ENCODE measurements around the gene ARPC4. TPM values are rescaled to one million over a fixed set of nuclear protein-coding genes. Genes with fewer than 3 reads are reported as not detected.

ARPC4 gene
- total and polyA plus RNA-seq, 7 experiments from 2014 or later, result 128 to 273 (median 183) TPM

DNA sequence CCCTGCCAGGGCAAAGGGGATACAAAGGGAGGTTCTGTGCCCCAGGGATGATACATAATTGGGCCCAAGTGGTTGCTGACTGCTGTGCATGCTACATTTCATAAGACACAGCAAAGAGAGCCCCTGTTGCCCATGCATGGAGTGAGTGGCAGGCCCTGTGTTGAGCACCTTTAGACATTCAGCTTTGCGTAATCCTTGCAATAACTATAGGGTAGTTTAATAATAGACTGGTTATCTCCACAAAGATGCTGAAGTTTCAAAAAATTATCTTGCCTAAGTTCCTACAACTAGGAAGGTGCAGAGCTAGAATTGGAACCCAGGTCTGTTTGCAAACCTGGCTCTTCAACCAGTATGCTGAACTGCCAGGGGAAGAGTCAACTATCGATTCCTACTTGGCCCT, 44.9 kb upstream of the ARPC4 start:
- peak overlapping the region in 3 of 9 donors; percentile 49 to 94 (median 71) for H3K27ac Mint-ChIP-seq
- Histone ChIP-seq H3K27ac (ENCODE audit: low read depth, low read length) (no peak overlapping the region), H3K9me3 (ENCODE audit: control insufficient read depth in 2 of 3, low read length in 3 of 3) (no peaks in the 10 kb centered on the region), H3K36me3 (ENCODE audit: control insufficient read depth in 2 of 3, insufficient read depth in 3 of 3, low read length in 3 of 3) (peaks cover 19 to 62% (median 20%) of the 10 kb centered on the region in 3 experiments), H3K4me1 (ENCODE audit: control insufficient read depth in 2 of 2, insufficient read depth in 2 of 2, low read length in 2 of 2) (peaks cover 13 to 22% of the 10 kb centered on the region in 2 donors), H3K4me3 (ENCODE audit: low read length) (no peak overlapping the region), H3K27me3 (ENCODE audit: control insufficient read depth in 2 of 2, insufficient read depth in 2 of 2, low read length in 2 of 2) (no peaks in the 10 kb centered on the region)
- CTCF ChIA-PET, result no interaction called here
- H3K4me3 Mint-ChIP-seq, result peak overlapping the region in 4 of 10 donors; percentile 17 to 96 (median 58)
- POLR2A ChIA-PET, result no interaction called here
- intact Hi-C loops (cut with micrococcal nuclease), result no loop called here
- peaks cover 0 to 44% (median 17%) of the 10 kb centered on the region in 5 donors for H3K36me3 Mint-ChIP-seq
- DNase-seq (no peak), ATAC-seq (no peak)
- peaks cover 0 to 2% (median 0%) of the 10 kb centered on the region in 11 donors for H3K9me3 Mint-ChIP-seq
- no peaks in the 10 kb centered on the region for H3K27me3 Mint-ChIP-seq
- H3K4me1 Mint-ChIP-seq, result peaks cover 20 to 43% (median 33%) of the 10 kb centered on the region in 7 donors

DNA sequence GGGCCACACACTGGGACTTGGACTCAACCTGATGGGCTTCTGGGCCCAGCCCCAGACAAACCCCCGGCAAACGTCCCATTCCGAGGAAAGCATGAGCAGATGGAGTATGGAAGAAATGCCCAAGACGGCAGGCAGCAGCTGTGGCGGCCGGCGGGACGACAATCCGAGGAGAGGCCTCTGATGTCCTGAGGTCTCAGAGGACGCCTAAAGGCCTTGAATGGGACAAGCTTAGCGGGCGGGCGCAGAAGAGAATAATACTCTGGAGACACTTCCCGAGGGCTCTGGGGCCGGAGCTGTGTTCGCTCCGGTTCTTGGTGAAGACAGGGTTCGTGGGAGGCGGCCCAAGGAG, 43.6 kb upstream of the ARPC4 start:
- Histone ChIP-seq H3K4me3 (ENCODE audit: low read length) (peak overlapping the region; percentile 84), H3K27ac (ENCODE audit: low read depth, low read length) (peak overlapping the region; percentile 73), H3K27me3 (ENCODE audit: control insufficient read depth in 2 of 2, insufficient read depth in 2 of 2, low read length in 2 of 2) (no peaks in the 10 kb centered on the region), H3K9me3 (ENCODE audit: control insufficient read depth in 2 of 3, low read length in 3 of 3) (no peaks in the 10 kb centered on the region), H3K4me1 (ENCODE audit: control insufficient read depth in 2 of 2, insufficient read depth in 2 of 2, low read length in 2 of 2) (peaks cover 13 to 22% of the 10 kb centered on the region in 2 donors), H3K36me3 (ENCODE audit: control insufficient read depth in 2 of 3, insufficient read depth in 3 of 3, low read length in 3 of 3) (peaks cover 19 to 53% (median 20%) of the 10 kb centered on the region in 3 experiments)
- no peak for ATAC-seq
- Mint-ChIP-seq H3K27ac (peak overlapping the region; percentile 86 to 96 (median 93)), H3K27me3 (no peaks in the 10 kb centered on the region), H3K4me3 (peak overlapping the region; percentile 93 to 98 (median 96)), H3K4me1 (peaks cover 27 to 51% (median 41%) of the 10 kb centered on the region in 7 donors), H3K36me3 (peaks cover 0 to 36% (median 23%) of the 10 kb centered on the region in 5 donors), H3K9me3 (peaks cover 0 to 2% (median 0%) of the 10 kb centered on the region in 11 donors)
- POLR2A ChIA-PET, result interaction anchor here (1.0 to 3.2 kb wide), 12 partner anchors 12 to 572 kb away, joined by 3 to 33 read pairs (median 4); partner anchors contain the start of genes ARPC4, BRPF1, MTMR14 and SEC13
- CTCF ChIA-PET, result interaction anchor here (0.8 to 1.8 kb wide), 2 partner anchors 17 to 22 kb away, joined by 3 to 7 read pairs; no protein-coding TSS in a partner anchor
- intact Hi-C loops (cut with micrococcal nuclease), result loop anchor here (1.0 kb wide), 5 partner anchors 18 to 366 kb away; partner anchors contain the start of genes BRPF1 (in 2 of the 2), BRK1 (in 1 of the 2), MTMR14 (in 1 of the 2) and RPUSD3 (in 1 of the 2)
- no peak for DNase-seq

GRCh38 chr3:9749645-9750555, 43.0 kb upstream of the ARPC4 start, which contains the start of gene OGG1:
OGG1 (plus strand) TSS chr3:9749952; CDS start chr3:9750287, 335 bp downstream.
- DNase-seq, result peak; percentile 77 to 95 (median 94)
- peaks cover 16 to 52% (median 17%) of the 10 kb centered on the region in 3 experiments for H3K36me3 ChIP-seq (ENCODE audit: control insufficient read depth in 2 of 3, insufficient read depth in 3 of 3, low read length in 3 of 3)
- peak within 1 kb of the TSS; percentile 84 for H3K4me3 ChIP-seq (ENCODE audit: low read length)
- no peaks in the 10 kb centered on the region for H3K9me3 ChIP-seq (ENCODE audit: control insufficient read depth in 2 of 3, low read length in 3 of 3)
- peaks cover 30 to 58% (median 47%) of the 10 kb centered on the region in 7 donors for H3K4me1 Mint-ChIP-seq
- peak within 1 kb of the TSS; percentile 86 to 96 (median 93) for H3K27ac Mint-ChIP-seq
- H3K4me1 ChIP-seq (ENCODE audit: control insufficient read depth in 2 of 2, insufficient read depth in 2 of 2, low read length in 2 of 2), result peaks cover 13 to 22% of the 10 kb centered on the region in 2 donors
- ChIA-PET POLR2A (interaction anchor here (0.8 to 3.2 kb wide), 14 partner anchors 12 to 571 kb away, joined by 3 to 33 read pairs (median 4); partner anchors contain the start of genes ARPC4, BRPF1, CRELD1 and MTMR14), CTCF (interaction anchor here (1.8 kb wide), 1 partner anchor 23 kb away, joined by 7 read pairs; no protein-coding TSS in a partner anchor)
- peak within 1 kb of the TSS; percentile 93 to 98 (median 96) for H3K4me3 Mint-ChIP-seq
- intact Hi-C loops (cut with micrococcal nuclease), result loop anchor here (1.0 to 2.0 kb wide), 15 partner anchors 19 to 571 kb away; partner anchors contain the start of genes BRPF1 (in 2 of the 2), CAMK1 (in 2 of the 2), JAGN1 (in 2 of the 2) and MTMR14 (in 2 of the 2)
- H3K27ac ChIP-seq (ENCODE audit: low read depth, low read length), result peak within 1 kb of the TSS; percentile 73
- peaks cover 0 to 37% (median 21%) of the 10 kb centered on the region in 5 donors for H3K36me3 Mint-ChIP-seq
- peak; percentile 97 for ATAC-seq
- H3K27me3 ChIP-seq (ENCODE audit: control insufficient read depth in 2 of 2, insufficient read depth in 2 of 2, low read length in 2 of 2), result no peaks in the 10 kb centered on the region
- no peaks in the 10 kb centered on the region for H3K27me3 Mint-ChIP-seq
- H3K9me3 Mint-ChIP-seq, result peaks cover 0 to 2% (median 0%) of the 10 kb centered on the region in 11 donors

GRCh38 chr3:9750556-9751411, 42.1 kb upstream of the ARPC4 start:
- Histone ChIP-seq H3K36me3 (ENCODE audit: control insufficient read depth in 2 of 3, insufficient read depth in 3 of 3, low read length in 3 of 3) (peaks cover 12 to 47% (median 14%) of the 10 kb centered on the region in 3 experiments), H3K9me3 (ENCODE audit: control insufficient read depth in 2 of 3, low read length in 3 of 3) (no peaks in the 10 kb centered on the region), H3K27me3 (ENCODE audit: control insufficient read depth in 2 of 2, insufficient read depth in 2 of 2, low read length in 2 of 2) (no peaks in the 10 kb centered on the region), H3K4me1 (ENCODE audit: control insufficient read depth in 2 of 2, insufficient read depth in 2 of 2, low read length in 2 of 2) (peaks cover 13 to 22% of the 10 kb centered on the region in 2 donors), H3K4me3 (ENCODE audit: low read length) (peak overlapping the region; percentile 84), H3K27ac (ENCODE audit: low read depth, low read length) (peak overlapping the region; percentile 73)
- intact Hi-C loops (cut with micrococcal nuclease), result loop anchor here (1.0 to 2.0 kb wide), 11 partner anchors 19 to 570 kb away; partner anchors contain the start of genes CAMK1 (in 2 of the 2), JAGN1 (in 2 of the 2), SETD5 (in 2 of the 2) and TADA3 (in 2 of the 2)
- Mint-ChIP-seq H3K36me3 (peaks cover 0 to 32% (median 20%) of the 10 kb centered on the region in 5 donors), H3K27me3 (no peaks in the 10 kb centered on the region), H3K4me1 (peaks cover 30 to 60% (median 50%) of the 10 kb centered on the region in 7 donors), H3K9me3 (peaks cover 0 to 2% (median 0%) of the 10 kb centered on the region in 11 donors), H3K4me3 (peak overlapping the region; percentile 93 to 98 (median 96)), H3K27ac (peak overlapping the region; percentile 86 to 96 (median 93))
- DNase-seq, result no peak
- POLR2A ChIA-PET, result interaction anchor here (0.8 to 3.2 kb wide), 6 partner anchors 16 to 183 kb away, joined by 3 to 33 read pairs (median 4); partner anchors contain the start of genes ARPC4, BRPF1, CAMK1 and CRELD1
- CTCF ChIA-PET, result interaction anchor here (0.7 kb wide), 1 partner anchor 492 kb away, joined by 3 read pairs; no protein-coding TSS in a partner anchor
- ATAC-seq, result no peak

- no peaks in the 10 kb centered on the region for H3K9me3 ChIP-seq (ENCODE audit: control insufficient read depth in 2 of 3, low read length in 3 of 3)
- Mint-ChIP-seq H3K27me3 (no peaks in the 10 kb centered on the region), H3K36me3 (peaks cover 5 to 33% (median 25%) of the 10 kb centered on the region in 5 donors), H3K9me3 (peaks cover 0 to 2% (median 0%) of the 10 kb centered on the region in 11 donors), H3K4me3 (peak overlapping the region; percentile 60 to 78 (median 68)), H3K27ac (peak overlapping the region; percentile 25 to 97 (median 77)), H3K4me1 (peaks cover 25 to 48% (median 44%) of the 10 kb centered on the region in 7 donors)
- H3K27me3 ChIP-seq (ENCODE audit: control insufficient read depth in 2 of 2, insufficient read depth in 2 of 2, low read length in 2 of 2), result no peaks in the 10 kb centered on the region
- no peak for ATAC-seq
- ChIA-PET POLR2A (interaction anchor here (1.0 to 2.2 kb wide), 3 partner anchors 12 to 38 kb away, joined by 3 to 6 read pairs (median 4); partner anchors contain the start of genes ARPC4 and TADA3), CTCF (interaction anchor here (1.1 kb wide), 1 partner anchor 27 kb away, joined by 3 read pairs; no protein-coding TSS in a partner anchor)
- peaks cover 0 to 61% (median 3%) of the 10 kb centered on the region in 3 experiments for H3K36me3 ChIP-seq (ENCODE audit: control insufficient read depth in 2 of 3, insufficient read depth in 3 of 3, low read length in 3 of 3)
- intact Hi-C loops (cut with micrococcal nuclease), result no loop called here
- peaks cover 9 to 17% of the 10 kb centered on the region in 2 donors for H3K4me1 ChIP-seq (ENCODE audit: control insufficient read depth in 2 of 2, insufficient read depth in 2 of 2, low read length in 2 of 2)
- peak in 2 of 9 donors; percentile 7 to 9 for DNase-seq
- peak overlapping the region; percentile 4 for H3K27ac ChIP-seq (ENCODE audit: low read depth, low read length)
- no peak overlapping the region for H3K4me3 ChIP-seq (ENCODE audit: low read length)
Measured at GRCh38 chr3:9754678-9755077, 38.2 kb upstream of the ARPC4 start.
